GM12878 (cell line): Measurements from ENCODE around the gene FGR. TPM values are rescaled to one million over a fixed set of nuclear protein-coding genes. Genes with fewer than 3 reads are reported as not detected.

Experiments used
- ATF2 ChIP-seq: IDR thresholded peaks from 2 replicates; pipeline ENCODE4 v1.6.1; 2012; ENCODE audit warnings: low read length, inconsistent platforms
- BHLHE40 ChIP-seq, 2 experiments: fragments of 450-650 bp in 1 of 2; IDR thresholded peaks; 2 replicates each; pipeline ENCODE4 v1.6.1; 2011 to 2017; ENCODE audit warnings: low read depth in 2 of 2, borderline replicate concordance in 1 of 2, improper control_type of control experiment in 1 of 2, low read length in 1 of 2, mild to moderate bottlenecking in 1 of 2
- CBFB ChIP-seq: IDR thresholded peaks from 2 replicates; pipeline ENCODE4 v1.6.1; 2016; ENCODE audit warnings: antibody characterized with exemption, low read depth
- CHD1 ChIP-seq: IDR thresholded peaks from 2 replicates; pipeline ENCODE4 v1.6.1; 2012; ENCODE audit warnings: low read depth, low read length, improper control_type of control experiment
- ELK1 ChIP-seq: IDR thresholded peaks from 2 replicates; pipeline ENCODE4 v1.6.1; 2012; ENCODE audit warnings: low read depth, low read length, improper control_type of control experiment
- HCFC1 ChIP-seq: fragments of 150-350 bp; IDR thresholded peaks from 2 replicates; pipeline ENCODE4 v1.6.1; 2014; ENCODE audit warnings: low read length
- HDAC6 ChIP-seq: fragments of 200-600 bp; sonication (generic); IDR thresholded peaks from one replicate; pipeline ENCODE4 v1.8.0; 2017; ENCODE audit warnings: antibody characterized with exemption; ENCODE audit not compliant: unreplicated experiment
- KDM1A ChIP-seq: fragments of 200-600 bp; sonication (generic); IDR thresholded peaks from 2 replicates; pipeline ENCODE4 v1.6.1; 2016; ENCODE audit warnings: borderline replicate concordance
- LARP7 ChIP-seq: fragments of 450-650 bp; IDR thresholded peaks from 2 replicates; pipeline ENCODE4 v1.6.1; 2017; ENCODE audit warnings: mild to moderate bottlenecking
- NFIC ChIP-seq: IDR thresholded peaks from 2 replicates; pipeline ENCODE4 v1.6.1; 2012; ENCODE audit warnings: low read depth, mild to moderate bottlenecking, inconsistent platforms, low read length, moderate library complexity
- NFXL1 ChIP-seq: fragments of 450-650 bp; IDR thresholded peaks from 2 replicates; pipeline ENCODE4 v1.6.1; 2017; ENCODE audit warnings: antibody characterized with exemption, mild to moderate bottlenecking, borderline replicate concordance
- NRF1 ChIP-seq: conservative IDR thresholded peaks from 2 replicates; pipeline ENCODE4 v1.6.1; 2011; ENCODE audit warnings: mild to moderate bottlenecking, low read depth, low read length, improper control_type of control experiment
- PAX5 ChIP-seq: IDR thresholded peaks from 2 replicates; pipeline ENCODE4 v1.6.1; 2011; ENCODE audit warnings: low read depth, low read length, borderline replicate concordance
- PKNOX1 ChIP-seq: fragments of 450-650 bp; IDR thresholded peaks from 2 replicates; pipeline ENCODE4 v1.6.1; 2016; ENCODE audit warnings: mild to moderate bottlenecking
- POLR2A ChIP-seq: IDR thresholded peaks from 2 replicates; pipeline ENCODE4 v1.6.1; 2011; ENCODE audit warnings: low read depth, mild to moderate bottlenecking, low read length
- STAT1 ChIP-seq: fragments of 450-650 bp; conservative IDR thresholded peaks from 2 replicates; pipeline ENCODE4 v1.6.1; 2014; ENCODE audit warnings: antibody characterized with exemption, mild to moderate bottlenecking
- TBL1XR1 ChIP-seq: IDR thresholded peaks from 2 replicates; pipeline ENCODE4 v1.6.1; 2012; ENCODE audit warnings: low read depth, low read length, improper control_type of control experiment
- ZBED1 ChIP-seq: IDR thresholded peaks from 2 replicates; pipeline ENCODE4 v1.6.1; 2016; ENCODE audit warnings: borderline replicate concordance
- ZBTB33 ChIP-seq: fragments of 450-650 bp; IDR thresholded peaks from 2 replicates; pipeline ENCODE4 v1.6.1; 2017; ENCODE audit warnings: mild to moderate bottlenecking
- ZNF592 ChIP-seq: fragments of 450-650 bp; IDR thresholded peaks from 2 replicates; pipeline ENCODE4 v1.6.1; 2017; ENCODE audit warnings: mild to moderate bottlenecking, moderate library complexity
- polyA plus RNA-seq, 11 experiments: library from polyadenylated mRNA; depleted of rRNA in 4 of 11; unstranded in 6 of 11; stranded (reverse) in 5 of 11; fragments of >200 nt; fragmentation: Nextera tagmentation in 4 of 11; fragmentation: Illumina TruSeq in 1 of 11; extraction: Ambion mirVana in 4 of 11; extraction: Trizol in 1 of 11; gene quantifications; 1 replicate in 1 of 11; 2 replicates in 10 of 11; pipeline versions ENCODE4 v1.2.1 to v1.2.3, GENCODE V29; 2011 to 2016; ENCODE audit warnings: inconsistent platforms in 2 of 11, missing spikeins in 2 of 11, low read depth in 1 of 11
- total RNA-seq, 4 experiments: library from RNA; depleted of rRNA in 3 of 4; stranded (reverse); fragments of >200 nt in 3 of 4; fragmentation: Illumina TruSeq in 1 of 4; extraction: Trizol in 1 of 4; gene quantifications; 2 replicates each; pipeline versions ENCODE4 v1.2.1 to v1.2.3, GENCODE V29; 2013 to 2021

FGR gene
- total and polyA plus RNA-seq, 10 of the 15 experiments (the other 5 are each of a cell fraction or from before 2014, with no cell fraction given): 10.9 to 193 (median 74.7) TPM

GRCh38 chr1:27632387-27633297 is 2.3 kb downstream of the FGR start (continued):
- no peak for TF ChIP-seq ZBTB33
- no peak for TF ChIP-seq NFIC
- peak; percentile 75 for TF ChIP-seq ZNF592
- TF ChIP-seq PKNOX1: no peak
- TF ChIP-seq NFXL1: no peak; the same call in 1 of the 2 replicates
- no peak for TF ChIP-seq ATF2
- TF ChIP-seq CHD1: no peak
- peak; percentile 84 for TF ChIP-seq PAX5
- TF ChIP-seq ELK1: peak; percentile 7; the same call in 1 of the 2 replicates
- TF ChIP-seq HCFC1: no peak
- no peak for TF ChIP-seq NRF1
- no peak for TF ChIP-seq HDAC6
- peak; percentile 78 for TF ChIP-seq CBFB
- TF ChIP-seq TBL1XR1: peak; percentile 94
- no peak; the same call in 1 of the 2 replicates for TF ChIP-seq STAT1
- TF ChIP-seq BHLHE40 (IDR thresholded peaks at IDR 0.05; ENCODE audit: borderline replicate concordance in 1 of 2, low read depth in 2 of 2, low read length in 1 of 2): peak; percentile 33 to 89
- 0 out of 2 replicates have a peak, but pooled peaks have one; percentile 52 for TF ChIP-seq KDM1A
- peak; percentile 52; the same call in 1 of the 2 replicates for TF ChIP-seq POLR2A
- no peak; the same call in 1 of the 2 replicates for TF ChIP-seq ZBED1
- peak; percentile 21; the same call in 1 of the 2 replicates for TF ChIP-seq LARP7
